Measurements from ENCODE around the gene TSR3. TPM values are rescaled to one million over a fixed set of nuclear protein-coding genes. Genes with fewer than 3 reads are reported as not detected.

Gene TSR3
- total and polyA plus RNA-seq, 2 donors (not counting 1 experiment from before 2014, with no cell fraction given), result 35.7 to 43.7 TPM

DNA sequence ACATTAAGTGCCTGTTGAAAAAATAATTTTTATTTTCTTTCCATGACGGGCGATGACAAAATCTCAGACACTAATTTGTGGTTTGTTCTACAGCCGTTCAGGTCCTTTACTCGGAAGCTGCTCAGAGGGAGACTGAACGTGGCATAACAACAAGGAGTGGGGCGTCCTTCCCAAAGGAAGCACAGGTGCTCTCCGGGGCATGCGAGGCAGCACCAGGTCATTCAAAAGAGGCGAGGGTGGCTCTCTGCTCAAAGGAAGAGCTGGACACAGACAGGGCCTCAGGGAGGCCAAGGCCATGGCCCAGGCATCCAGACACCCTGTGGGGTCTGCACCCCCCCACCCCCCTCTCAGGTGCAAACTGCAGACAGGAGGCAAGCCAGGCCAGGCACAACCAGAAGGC is 46.7 kb upstream of the TSR3 start:
- TF ChIP-seq EZH2 (IDR thresholded peaks at IDR 0.05; ENCODE audit: borderline replicate concordance, insufficient read depth, low read depth, low read length, poor library complexity, severe bottlenecking), result no peak
- TF ChIP-seq, protein P1, sequence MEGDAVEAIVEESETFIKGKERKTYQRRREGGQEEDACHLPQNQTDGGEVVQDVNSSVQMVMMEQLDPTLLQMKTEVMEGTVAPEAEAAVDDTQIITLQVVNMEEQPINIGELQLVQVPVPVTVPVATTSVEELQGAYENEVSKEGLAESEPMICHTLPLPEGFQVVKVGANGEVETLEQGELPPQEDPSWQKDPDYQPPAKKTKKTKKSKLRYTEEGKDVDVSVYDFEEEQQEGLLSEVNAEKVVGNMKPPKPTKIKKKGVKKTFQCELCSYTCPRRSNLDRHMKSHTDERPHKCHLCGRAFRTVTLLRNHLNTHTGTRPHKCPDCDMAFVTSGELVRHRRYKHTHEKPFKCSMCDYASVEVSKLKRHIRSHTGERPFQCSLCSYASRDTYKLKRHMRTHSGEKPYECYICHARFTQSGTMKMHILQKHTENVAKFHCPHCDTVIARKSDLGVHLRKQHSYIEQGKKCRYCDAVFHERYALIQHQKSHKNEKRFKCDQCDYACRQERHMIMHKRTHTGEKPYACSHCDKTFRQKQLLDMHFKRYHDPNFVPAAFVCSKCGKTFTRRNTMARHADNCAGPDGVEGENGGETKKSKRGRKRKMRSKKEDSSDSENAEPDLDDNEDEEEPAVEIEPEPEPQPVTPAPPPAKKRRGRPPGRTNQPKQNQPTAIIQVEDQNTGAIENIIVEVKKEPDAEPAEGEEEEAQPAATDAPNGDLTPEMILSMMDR (IDR thresholded peaks at IDR 0.05), result no peak
- peaks cover 4 to 74% of the 10 kb centered on the region in 2 experiments for H3K36me3 ChIP-seq (replicated peaks in 1 of 2; ENCODE audit: control extremely low read depth in 1 of 2, control insufficient read depth in 1 of 2, extremely low read depth in 1 of 2, insufficient read depth in 2 of 2, low read length in 1 of 2)
- CTCF ChIA-PET, result no interaction called here
- H4K20me1 ChIP-seq (ENCODE audit: control insufficient read depth, insufficient read depth, low read length, poor library complexity, severe bottlenecking), result peaks cover 76% of the 10 kb centered on the region
- no peak overlapping the region for H3K27ac Mint-ChIP-seq
- H3K79me2 ChIP-seq (ENCODE audit: control insufficient read depth, insufficient read depth, low read length), result peaks cover 68% of the 10 kb centered on the region
- no peaks in the 10 kb centered on the region for H3K4me1 ChIP-seq (ENCODE audit: control insufficient read depth in 2 of 2, insufficient read depth in 2 of 2, low read length in 2 of 2)
- no peak overlapping the region for H3K4me3 Mint-ChIP-seq
- H3K9ac ChIP-seq (ENCODE audit: low read length), result no peak overlapping the region
- peaks cover under 1% of the 10 kb centered on the region for H3K4me1 Mint-ChIP-seq
- ATAC-seq (ENCODE audit: low read depth) (no peak), DNase-seq (no peak)
- H3K27me3 ChIP-seq (replicated peaks in 1 of 4; ENCODE audit: control extremely low read depth in 1 of 4, control insufficient read depth in 3 of 4, insufficient read depth in 4 of 4, low read length in 3 of 4), result no peaks in the 10 kb centered on the region
- H2AFZ ChIP-seq (ENCODE audit: insufficient read depth, low read depth, low read length, poor library complexity, severe bottlenecking), result no peak overlapping the region
- H3K4me2 ChIP-seq (replicated peaks; ENCODE audit: low read depth, low read length, poor library complexity, severe bottlenecking), result no peak overlapping the region
- 97% methylated on average over 9 of the region's 9 CpGs for WGBS (ENCODE audit: insufficient coverage)
- H3K27ac ChIP-seq (ENCODE audit: low read length in 2 of 2), result no peak overlapping the region
- intact Hi-C loops (cut with micrococcal nuclease), result no loop called here
- POLR2A ChIA-PET, result no interaction called here
- no peaks in the 10 kb centered on the region for H3K27me3 Mint-ChIP-seq
- H3K4me3 ChIP-seq (ENCODE audit: control extremely low read depth in 1 of 5, extremely low read depth in 1 of 5, insufficient read depth in 1 of 5, low read depth in 2 of 5, low read length in 4 of 5), result no peak overlapping the region
- no peaks in the 10 kb centered on the region for H3K9me3 Mint-ChIP-seq (ENCODE audit: insufficient read depth)
- no peaks in the 10 kb centered on the region for H3K9me3 ChIP-seq (ENCODE audit: control extremely low read depth in 1 of 3, control insufficient read depth in 2 of 3, insufficient read depth in 1 of 3, low read length in 2 of 3)

DNA sequence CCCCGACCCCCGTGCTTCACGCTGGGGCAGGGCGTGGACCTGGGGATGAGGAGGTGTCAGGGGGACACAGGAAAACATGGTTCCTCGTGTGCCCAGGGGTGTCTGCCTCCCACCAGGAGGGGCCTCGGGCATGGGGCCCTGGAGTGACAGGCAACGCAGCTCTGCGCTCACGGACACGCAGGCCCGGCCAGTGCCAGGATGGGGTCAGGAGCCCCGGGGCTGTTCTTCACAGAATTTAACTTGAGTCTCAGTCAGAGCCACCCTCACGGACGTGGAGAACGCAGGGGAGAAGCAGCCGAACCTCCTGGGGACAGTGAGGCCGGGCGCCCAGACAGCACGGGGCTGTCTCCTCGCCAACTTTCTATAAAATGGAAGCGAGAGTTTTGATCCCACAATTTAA is 46.1 kb upstream of the TSR3 start:
- Histone ChIP-seq H3K27ac (ENCODE audit: low read length in 2 of 2) (no peak overlapping the region), H3K4me1 (ENCODE audit: control insufficient read depth in 2 of 2, insufficient read depth in 2 of 2, low read length in 2 of 2) (no peaks in the 10 kb centered on the region), H3K9ac (ENCODE audit: low read length) (no peak overlapping the region), H2AFZ (ENCODE audit: insufficient read depth, low read depth, low read length, poor library complexity, severe bottlenecking) (no peak overlapping the region), H3K27me3 (replicated peaks in 1 of 4; ENCODE audit: control extremely low read depth in 1 of 4, control insufficient read depth in 3 of 4, insufficient read depth in 4 of 4, low read length in 3 of 4) (no peaks in the 10 kb centered on the region), H3K4me3 (ENCODE audit: control extremely low read depth in 1 of 5, extremely low read depth in 1 of 5, insufficient read depth in 1 of 5, low read depth in 2 of 5, low read length in 4 of 5) (no peak overlapping the region), H3K4me2 (replicated peaks; ENCODE audit: low read depth, low read length, poor library complexity, severe bottlenecking) (no peak overlapping the region), H3K79me2 (ENCODE audit: control insufficient read depth, insufficient read depth, low read length) (peaks cover 68% of the 10 kb centered on the region), H3K9me3 (ENCODE audit: control extremely low read depth in 1 of 3, control insufficient read depth in 2 of 3, insufficient read depth in 1 of 3, low read length in 2 of 3) (no peaks in the 10 kb centered on the region), H3K36me3 (replicated peaks in 1 of 2; ENCODE audit: control extremely low read depth in 1 of 2, control insufficient read depth in 1 of 2, extremely low read depth in 1 of 2, insufficient read depth in 2 of 2, low read length in 1 of 2) (peaks cover 5 to 74% of the 10 kb centered on the region in 2 experiments), H4K20me1 (ENCODE audit: control insufficient read depth, insufficient read depth, low read length, poor library complexity, severe bottlenecking) (peaks cover 76% of the 10 kb centered on the region)
- no peaks in the 10 kb centered on the region for H3K9me3 Mint-ChIP-seq (ENCODE audit: insufficient read depth)
- CTCF ChIA-PET, result no interaction called here
- no peak for ATAC-seq (ENCODE audit: low read depth)
- WGBS (ENCODE audit: insufficient coverage), result 97% methylated on average over 16 of the region's 21 CpGs
- no peak overlapping the region for H3K4me3 Mint-ChIP-seq
- no peak overlapping the region for H3K27ac Mint-ChIP-seq
- intact Hi-C loops (cut with micrococcal nuclease), result no loop called here
- DNase-seq, result no peak
- no peaks in the 10 kb centered on the region for H3K4me1 Mint-ChIP-seq
- TF ChIP-seq, protein P1 (IDR thresholded peaks at IDR 0.05), result no peak
- TF ChIP-seq EZH2 (IDR thresholded peaks at IDR 0.05; ENCODE audit: borderline replicate concordance, insufficient read depth, low read depth, low read length, poor library complexity, severe bottlenecking), result no peak
- POLR2A ChIA-PET, result no interaction called here
- no peaks in the 10 kb centered on the region for H3K27me3 Mint-ChIP-seq

All from B cell (primary cell).